Measurements from ENCODE around the gene FEZF2.

FEZF2 gene

GRCh38 chr3:62414786-62415185 lies 41.4 kb upstream of the FEZF2 start:
- no peak for ATAC-seq

GRCh38 chr3:62413687-62414086 lies 40.3 kb upstream of the FEZF2 start:
- no peak for ATAC-seq
- no peak for TF ChIP-seq OSR1 (CRISPR knock-in tag; IDR thresholded peaks at IDR 0.05)
- no peak for TF ChIP-seq ZNF70 (CRISPR knock-in tag; IDR thresholded peaks at IDR 0.05)
- TF ChIP-seq PATZ1 (CRISPR knock-in tag; IDR thresholded peaks at IDR 0.05; ENCODE audit: borderline replicate concordance): no peak
- no peak for TF ChIP-seq ARNTL (CRISPR knock-in tag; IDR thresholded peaks at IDR 0.05; ENCODE audit: borderline replicate concordance, low read depth)
- TF ChIP-seq ESRRG (CRISPR knock-in tag; IDR thresholded peaks at IDR 0.05): no peak
- no peak for TF ChIP-seq TCF4 (CRISPR knock-in tag; IDR thresholded peaks at IDR 0.05; ENCODE audit: borderline replicate concordance)
- TF ChIP-seq BACH2 (CRISPR knock-in tag; IDR thresholded peaks at IDR 0.05; ENCODE audit: borderline replicate concordance): no peak
- no peak for TF ChIP-seq SNAI2 (CRISPR knock-in tag; IDR thresholded peaks at IDR 0.05)

More at GRCh38 chr3:62414786-62415185, 41.4 kb upstream of the FEZF2 start:
- no peak for TF ChIP-seq CREB5 (CRISPR knock-in tag; IDR thresholded peaks at IDR 0.05; ENCODE audit: low read depth)
- no peak for TF ChIP-seq GLIS3 (CRISPR knock-in tag; IDR thresholded peaks at IDR 0.05)
- TF ChIP-seq ZFP30 (CRISPR knock-in tag; IDR thresholded peaks at IDR 0.05): no peak
- TF ChIP-seq ZNF565 (CRISPR knock-in tag; conservative IDR thresholded peaks at IDR 0.05; ENCODE audit: low read depth): no peak
- no peak for TF ChIP-seq ZNF70 (CRISPR knock-in tag; IDR thresholded peaks at IDR 0.05)
- TF ChIP-seq ZNF8 (CRISPR knock-in tag; IDR thresholded peaks at IDR 0.05): no peak
- TF ChIP-seq POU6F1 (CRISPR knock-in tag; IDR thresholded peaks at IDR 0.05; ENCODE audit: borderline replicate concordance, low read depth): no peak
- TF ChIP-seq TCF4 (CRISPR knock-in tag; IDR thresholded peaks at IDR 0.05; ENCODE audit: borderline replicate concordance): no peak
- no peak for TF ChIP-seq RARB (CRISPR knock-in tag; IDR thresholded peaks at IDR 0.05)
- no peak for TF ChIP-seq ESRRG (CRISPR knock-in tag; IDR thresholded peaks at IDR 0.05)
- no peak for TF ChIP-seq CSDC2 (CRISPR knock-in tag; IDR thresholded peaks at IDR 0.05)
- TF ChIP-seq OSR1 (CRISPR knock-in tag; IDR thresholded peaks at IDR 0.05): no peak
- TF ChIP-seq TOX (CRISPR knock-in tag; IDR thresholded peaks at IDR 0.05; ENCODE audit: borderline replicate concordance): no peak

- ATAC-seq: no peak
Measured at GRCh38 chr3:62406945-62407344, 33.6 kb upstream of the FEZF2 start.

More at GRCh38 chr3:62406945-62407344, 33.6 kb upstream of the FEZF2 start:
- TF ChIP-seq RARB (CRISPR knock-in tag; IDR thresholded peaks at IDR 0.05) (no peak), OSR1 (CRISPR knock-in tag; IDR thresholded peaks at IDR 0.05) (no peak), POU6F1 (CRISPR knock-in tag; IDR thresholded peaks at IDR 0.05; ENCODE audit: borderline replicate concordance, low read depth) (no peak), TOX (CRISPR knock-in tag; IDR thresholded peaks at IDR 0.05; ENCODE audit: borderline replicate concordance) (no peak), SNAI2 (CRISPR knock-in tag; IDR thresholded peaks at IDR 0.05) (no peak), PPARA (CRISPR knock-in tag; IDR thresholded peaks at IDR 0.05; ENCODE audit: borderline replicate concordance) (no peak), CSDC2 (CRISPR knock-in tag; IDR thresholded peaks at IDR 0.05) (no peak), ZC3H10 (CRISPR knock-in tag; IDR thresholded peaks at IDR 0.05) (no peak), TCF4 (CRISPR knock-in tag; IDR thresholded peaks at IDR 0.05; ENCODE audit: borderline replicate concordance) (no peak), CREB5 (CRISPR knock-in tag; IDR thresholded peaks at IDR 0.05; ENCODE audit: low read depth) (no peak), PATZ1 (CRISPR knock-in tag; IDR thresholded peaks at IDR 0.05; ENCODE audit: borderline replicate concordance) (no peak)
